Tibial artery (tissue), 4 donors: Measurements from ENCODE around the gene ARHGAP32.

Experiments
- DNase-seq, 2 donors: peaks; one replicate each; pipeline ENCODE4 v3.0.0-alpha.2; 2019
- H3K27ac ChIP-seq, 2 donors: fragments of 200-600 bp; sonication (generic) in 1 of 2; 1 replicate in 1 of 2; 2 replicates in 1 of 2; pipeline ENCODE4 v1.5.1; 2018 to 2019; ENCODE audit warnings: mild to moderate bottlenecking in 1 of 2
- H3K27me3 ChIP-seq, 2 donors: fragments of 200-600 bp; sonication (generic) in 1 of 2; one replicate each; pipeline versions ENCODE4 v1.5.1 to v1.6.0; 2016 to 2019
- H3K36me3 ChIP-seq, 3 donors: fragments of 200-600 bp; sonication (generic) in 2 of 3; one replicate each; pipeline ENCODE4 v1.5.1; 2016 to 2019; ENCODE audit warnings: mild to moderate bottlenecking in 2 of 3
- H3K4me1 ChIP-seq, 4 donors: fragments of 200-600 bp; sonication (generic) in 2 of 4; 1 replicate in 3 of 4; 2 replicates in 1 of 4; pipeline ENCODE4 v1.5.1; 2016 to 2019
- H3K4me3 ChIP-seq, 2 donors: fragments of 200-600 bp; sonication (generic) in 1 of 2; 1 replicate in 1 of 2; 2 replicates in 1 of 2; pipeline ENCODE4 v1.5.1; 2018 to 2019; ENCODE audit warnings: mild to moderate bottlenecking in 2 of 2
- H3K9me3 ChIP-seq, 3 donors: fragments of 200-600 bp; sonication (generic) in 1 of 3; one replicate each; pipeline ENCODE4 v1.5.1; 2016 to 2019
- intact Hi-C: fragments of 100-400 bp; cut with DNase I; formaldehyde crosslinking; loops from one replicate; pipeline ENCODE4 v1.15.0; 2023; ENCODE audit warnings: low total_unique reads
- TF ChIP-seq, protein P1 (sequence below), 2 experiments: fragments of 200-600 bp in 1 of 2; fragments of 450-650 bp in 1 of 2; IDR thresholded peaks; one replicate each; pipeline ENCODE4 v1.5.1; 2017 to 2019; ENCODE audit warnings: antibody characterized with exemption in 2 of 2, mild to moderate bottlenecking in 1 of 2, moderate library complexity in 1 of 2

Gene ARHGAP32

DNA sequence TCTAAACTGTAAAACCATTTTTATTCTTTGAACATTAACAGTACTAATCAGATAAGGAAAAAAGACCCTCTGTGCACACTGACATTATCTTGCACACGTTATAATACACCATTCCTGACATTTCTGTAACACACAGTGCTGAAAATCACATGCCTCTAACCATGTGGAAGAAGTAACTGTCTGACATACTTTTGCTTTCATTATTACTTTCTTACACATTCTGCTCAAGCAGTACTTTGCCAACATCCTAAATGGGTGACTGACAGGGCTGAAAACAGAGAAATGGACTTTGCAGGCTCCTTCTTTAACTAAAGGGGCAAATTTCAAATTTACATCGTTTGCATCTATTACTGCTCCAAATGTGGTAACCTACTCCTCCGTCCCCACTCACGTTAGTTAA lies 226.6 kb downstream of the ARHGAP32 start:
- TF ChIP-seq, protein P1, sequence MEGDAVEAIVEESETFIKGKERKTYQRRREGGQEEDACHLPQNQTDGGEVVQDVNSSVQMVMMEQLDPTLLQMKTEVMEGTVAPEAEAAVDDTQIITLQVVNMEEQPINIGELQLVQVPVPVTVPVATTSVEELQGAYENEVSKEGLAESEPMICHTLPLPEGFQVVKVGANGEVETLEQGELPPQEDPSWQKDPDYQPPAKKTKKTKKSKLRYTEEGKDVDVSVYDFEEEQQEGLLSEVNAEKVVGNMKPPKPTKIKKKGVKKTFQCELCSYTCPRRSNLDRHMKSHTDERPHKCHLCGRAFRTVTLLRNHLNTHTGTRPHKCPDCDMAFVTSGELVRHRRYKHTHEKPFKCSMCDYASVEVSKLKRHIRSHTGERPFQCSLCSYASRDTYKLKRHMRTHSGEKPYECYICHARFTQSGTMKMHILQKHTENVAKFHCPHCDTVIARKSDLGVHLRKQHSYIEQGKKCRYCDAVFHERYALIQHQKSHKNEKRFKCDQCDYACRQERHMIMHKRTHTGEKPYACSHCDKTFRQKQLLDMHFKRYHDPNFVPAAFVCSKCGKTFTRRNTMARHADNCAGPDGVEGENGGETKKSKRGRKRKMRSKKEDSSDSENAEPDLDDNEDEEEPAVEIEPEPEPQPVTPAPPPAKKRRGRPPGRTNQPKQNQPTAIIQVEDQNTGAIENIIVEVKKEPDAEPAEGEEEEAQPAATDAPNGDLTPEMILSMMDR (IDR thresholded peaks at IDR 0.05) = no peak
- H3K27me3 ChIP-seq = no peaks in the 10 kb centered on the region
- no peak overlapping the region for H3K27ac ChIP-seq
- intact Hi-C loops = no loop called here
- H3K4me1 ChIP-seq = no peaks in the 10 kb centered on the region
- H3K9me3 ChIP-seq = no peaks in the 10 kb centered on the region
- H3K4me3 ChIP-seq = no peak overlapping the region
- peaks cover 7 to 23% (median 17%) of the 10 kb centered on the region in 3 donors for H3K36me3 ChIP-seq
- DNase-seq = no peak

DNA sequence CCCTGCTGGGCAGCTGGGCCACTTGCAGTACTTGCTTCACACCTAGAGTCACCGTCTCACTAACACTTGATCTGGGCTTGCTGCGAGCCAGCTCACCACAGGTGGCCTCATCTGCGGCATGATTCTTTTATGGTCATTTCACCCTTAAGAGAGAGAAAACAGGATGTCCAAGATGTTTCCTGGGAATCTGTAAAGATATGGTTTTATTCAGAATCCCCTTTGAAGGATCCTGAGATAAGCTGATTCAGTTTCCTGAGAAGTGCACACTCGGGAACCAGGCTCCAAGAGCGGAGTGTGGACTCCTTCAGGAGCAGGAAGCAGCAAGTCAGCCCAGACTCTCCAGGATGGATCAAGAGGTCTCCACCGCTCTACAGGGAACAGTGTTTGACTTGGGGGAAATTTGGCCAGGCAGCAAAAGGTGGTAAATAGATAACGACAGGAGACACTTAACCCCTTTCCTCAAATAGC lies 227.6 kb downstream of the ARHGAP32 start:
- TF ChIP-seq, protein P1 (IDR thresholded peaks at IDR 0.05) = no peak
- H3K27ac ChIP-seq = no peak overlapping the region
- H3K27me3 ChIP-seq = no peaks in the 10 kb centered on the region
- H3K9me3 ChIP-seq = no peaks in the 10 kb centered on the region
- H3K36me3 ChIP-seq = peaks cover 0 to 13% (median 7%) of the 10 kb centered on the region in 3 donors
- H3K4me1 ChIP-seq = no peaks in the 10 kb centered on the region
- no peak for DNase-seq
- intact Hi-C loops = no loop called here
- H3K4me3 ChIP-seq = no peak overlapping the region

DNA sequence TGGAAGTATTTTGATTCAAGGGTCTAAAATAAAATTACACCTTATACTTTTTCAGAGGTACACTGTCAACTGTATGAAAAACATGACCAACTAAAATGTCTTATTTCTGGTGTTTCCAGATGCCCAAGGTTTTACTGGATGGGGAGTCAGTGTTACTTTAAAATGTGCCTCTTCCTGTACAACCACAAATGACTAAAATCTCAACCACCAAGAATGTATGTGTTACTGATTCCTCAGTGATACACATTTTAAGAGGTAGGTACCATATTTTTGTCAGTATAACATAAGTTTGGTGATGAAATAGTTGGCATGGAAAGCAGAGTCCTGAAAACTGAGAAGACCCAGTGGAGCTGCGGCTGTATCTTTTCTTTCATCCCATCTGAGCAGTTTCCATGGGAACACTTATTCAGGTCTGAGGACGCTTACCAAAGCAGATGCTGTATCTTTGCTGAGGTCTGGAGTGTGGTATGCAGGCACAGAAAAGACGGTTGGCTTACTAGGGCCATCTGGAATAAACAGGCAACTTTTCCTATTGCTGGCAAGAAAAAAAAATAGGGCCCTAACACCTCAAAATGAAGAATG lies 228.3 kb downstream of the ARHGAP32 start:
- no peak for DNase-seq
- Histone ChIP-seq H3K4me1 (no peaks in the 10 kb centered on the region), H3K4me3 (no peak overlapping the region), H3K36me3 (peaks cover 0 to 7% (median under 1%) of the 10 kb centered on the region in 3 donors), H3K27ac (no peak overlapping the region), H3K27me3 (no peaks in the 10 kb centered on the region), H3K9me3 (no peaks in the 10 kb centered on the region)
- intact Hi-C loops = no loop called here
- TF ChIP-seq, protein P1 (IDR thresholded peaks at IDR 0.05) = no peak

DNA sequence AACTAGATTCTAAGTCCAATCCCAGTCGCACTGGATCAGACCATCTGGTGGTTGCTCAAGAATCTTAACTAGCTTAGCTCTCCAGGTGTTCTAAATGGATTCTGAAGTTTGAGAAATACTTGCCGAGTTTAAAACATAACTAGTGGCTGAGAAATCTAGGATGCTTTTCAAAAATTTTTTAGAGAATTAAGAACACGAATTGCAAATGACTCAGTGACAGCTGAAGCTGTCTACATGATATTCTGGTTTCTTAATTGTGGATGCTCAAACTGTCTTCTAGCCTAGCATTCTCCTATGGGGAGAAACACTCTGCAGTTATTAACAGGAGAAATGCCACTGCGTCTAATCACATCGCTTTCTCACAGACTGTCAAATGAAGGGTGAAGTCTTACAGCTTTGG lies 229.2 kb downstream of the ARHGAP32 start:
- H3K27ac ChIP-seq = no peak overlapping the region
- no peaks in the 10 kb centered on the region for H3K9me3 ChIP-seq
- no peak for DNase-seq
- H3K4me3 ChIP-seq = no peak overlapping the region
- intact Hi-C loops = no loop called here
- no peaks in the 10 kb centered on the region for H3K4me1 ChIP-seq
- TF ChIP-seq, protein P1 (IDR thresholded peaks at IDR 0.05) = no peak
- no peaks in the 10 kb centered on the region for H3K36me3 ChIP-seq
- no peaks in the 10 kb centered on the region for H3K27me3 ChIP-seq

DNA sequence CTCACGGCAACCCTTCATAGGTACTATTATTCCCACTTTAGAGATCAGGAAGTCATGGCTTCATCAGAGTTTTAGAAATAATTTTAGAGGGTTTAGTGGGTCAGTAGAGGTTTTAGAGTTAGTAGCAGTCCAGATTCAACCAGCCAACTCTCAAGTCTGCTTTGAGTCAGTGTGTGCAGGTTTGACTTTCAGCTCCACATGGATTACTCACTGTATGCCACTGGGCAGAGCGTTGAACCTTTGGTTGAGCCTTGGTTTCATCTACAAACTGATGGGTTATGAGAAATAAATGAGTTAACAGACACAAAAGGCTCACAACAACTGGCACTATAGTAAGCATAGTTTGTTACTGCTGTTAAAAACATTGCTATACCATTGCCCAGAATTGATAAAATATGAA lies 230.5 kb downstream of the ARHGAP32 start:
- TF ChIP-seq, protein P1 (IDR thresholded peaks at IDR 0.05) = no peak
- Histone ChIP-seq H3K4me1 (no peaks in the 10 kb centered on the region), H3K4me3 (no peak overlapping the region), H3K9me3 (no peaks in the 10 kb centered on the region), H3K36me3 (no peaks in the 10 kb centered on the region), H3K27me3 (no peaks in the 10 kb centered on the region), H3K27ac (no peak overlapping the region)
- DNase-seq = no peak
- intact Hi-C loops = no loop called here

DNA sequence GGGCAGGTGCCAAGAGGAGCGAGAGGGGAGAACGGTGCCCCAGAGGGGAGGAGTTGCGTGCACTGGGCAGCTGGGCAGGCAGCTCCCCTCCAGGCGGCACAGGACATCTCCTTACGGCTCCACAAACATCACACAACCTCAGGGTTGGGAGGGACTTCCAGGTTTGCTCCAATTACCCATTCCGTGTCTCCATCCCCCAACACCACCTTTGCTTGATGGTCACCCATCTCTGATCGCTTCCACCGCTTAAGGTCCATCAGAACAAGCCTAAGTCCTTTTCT lies 235.0 kb downstream of the ARHGAP32 start:
- Histone ChIP-seq H3K9me3 (no peaks in the 10 kb centered on the region), H3K36me3 (no peaks in the 10 kb centered on the region), H3K4me1 (no peaks in the 10 kb centered on the region), H3K27me3 (peaks cover 0 to 2% of the 10 kb centered on the region in 2 donors), H3K27ac (no peak overlapping the region), H3K4me3 (no peak overlapping the region)
- intact Hi-C loops = loop anchor here (2.0 kb wide), 1 partner anchor 72 kb away; no protein-coding TSS in a partner anchor
- no peak for DNase-seq
- TF ChIP-seq, protein P1 (IDR thresholded peaks at IDR 0.05) = no peak
